Measurements from ENCODE around the gene F2.
"Not testable (repeated sequence)": the region's sequence is repeated elsewhere in the genome, so short reads cannot be mapped to it uniquely, and the experiment has no call there.

The F2 gene

GRCh38 chr11:46686886-46687795 lies 31.9 kb upstream of the F2 start:
- no peak for DNase-seq (ENCODE audit: low read depth)

GRCh38 chr11:46690702-46691101 lies 28.3 kb upstream of the F2 start:
- no peak for DNase-seq (ENCODE audit: low read depth)

- DNase-seq (ENCODE audit: low read depth), result no peak
Measured at GRCh38 chr11:46692450-46692849, 26.6 kb upstream of the F2 start.

- no peak for DNase-seq (ENCODE audit: low read depth)
Measured at GRCh38 chr11:46693597-46694012, 25.4 kb upstream of the F2 start.

DNA sequence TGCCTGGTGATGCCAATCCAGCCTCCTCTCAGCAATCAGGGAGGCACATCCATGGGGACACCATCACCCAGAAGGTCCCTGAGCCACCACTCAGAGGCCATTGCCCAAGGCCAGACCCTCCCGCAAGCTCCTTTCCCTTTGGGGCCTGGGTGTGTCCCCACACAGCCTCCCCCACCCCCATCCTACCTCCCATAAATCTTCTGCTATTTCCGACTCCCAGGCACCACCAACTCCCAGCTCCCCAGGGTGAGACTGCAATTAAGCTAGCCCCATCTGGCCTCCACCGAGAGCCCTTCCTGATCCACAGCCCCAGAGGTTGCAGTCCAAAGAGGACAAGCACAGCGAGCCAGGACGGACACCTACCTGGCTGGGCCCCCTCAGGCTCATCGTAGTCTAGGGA lies 24.9 kb upstream of the F2 start:
- DNase-seq (ENCODE audit: low read depth), result no peak

DNA sequence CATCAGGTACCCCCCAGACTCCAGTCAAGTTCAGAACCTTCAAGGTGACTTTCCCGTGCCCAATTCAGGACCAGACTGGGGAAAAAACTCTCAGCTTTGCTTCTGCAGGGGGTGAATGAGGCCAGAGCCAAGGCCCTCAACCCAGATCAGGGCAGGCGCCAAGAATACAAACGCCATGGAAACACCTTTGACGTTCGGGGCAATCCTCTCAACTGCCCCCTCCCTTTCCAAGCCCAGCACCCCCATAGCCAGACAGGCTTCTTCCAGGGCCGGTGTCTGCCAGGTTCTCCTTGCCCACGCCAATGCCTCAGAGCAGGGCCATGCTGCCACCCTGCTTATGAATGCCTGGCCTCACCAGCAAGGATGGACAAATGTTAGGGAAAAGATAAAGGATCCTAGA lies 24.4 kb upstream of the F2 start:
- DNase-seq (ENCODE audit: low read depth), result no peak

- DNase-seq (ENCODE audit: low read depth), result no peak
Measured at GRCh38 chr11:46695345-46696211, 23.4 kb upstream of the F2 start.

GRCh38 chr11:46696212-46696558 lies 22.8 kb upstream of the F2 start:
- DNase-seq (ENCODE audit: low read depth), result no peak

DNA sequence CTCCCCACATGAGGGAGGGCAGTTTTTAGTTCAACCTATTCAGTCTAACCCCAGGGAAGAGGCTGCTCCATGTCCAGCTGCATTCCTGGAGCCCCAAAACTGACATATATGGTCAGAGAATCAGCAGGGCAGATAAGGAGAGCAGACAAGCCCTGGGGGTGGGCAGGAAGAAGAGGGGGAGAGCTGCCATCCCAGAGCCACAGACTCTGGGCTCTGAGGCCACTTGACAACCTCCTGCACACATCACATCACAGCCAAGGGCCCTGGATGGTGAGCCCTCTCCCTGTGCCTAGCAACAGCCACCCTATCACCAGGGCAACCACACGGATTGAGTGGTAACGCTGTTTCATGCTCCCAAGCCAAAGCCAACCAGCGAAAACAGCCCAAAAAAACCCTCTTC lies 21.7 kb upstream of the F2 start:
- no peak for DNase-seq (ENCODE audit: low read depth)

GRCh38 chr11:46697723-46698122 lies 21.3 kb upstream of the F2 start:
- no peak for DNase-seq (ENCODE audit: low read depth)

DNA sequence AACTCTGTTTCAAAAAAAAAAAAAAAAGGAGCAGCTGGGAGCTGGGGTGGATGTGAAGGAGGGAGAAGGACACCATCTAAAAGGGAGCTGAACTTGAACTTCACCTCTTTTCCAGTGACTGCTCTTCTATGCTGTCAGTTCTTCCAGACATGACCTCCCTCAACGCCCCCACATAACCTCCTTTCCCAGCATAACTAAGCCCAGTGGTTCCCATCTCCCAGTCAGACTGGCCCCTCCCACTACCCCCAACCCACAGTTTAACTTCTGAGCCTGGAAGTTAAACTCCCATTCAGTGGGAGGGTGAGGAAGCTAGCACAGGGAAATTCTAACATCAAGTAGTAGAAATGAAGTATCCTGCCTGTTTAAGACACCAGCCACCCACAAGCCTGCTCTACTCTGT lies 20.4 kb upstream of the F2 start:
- DNase-seq (ENCODE audit: low read depth), result no peak

- DNase-seq (ENCODE audit: low read depth), result peak; percentile 99
Measured at GRCh38 chr11:46700241-46701077, 18.6 kb upstream of the F2 start, which contains the start of the genes ARHGAP1 and ZNF408. ARHGAP1 (minus strand) TSS chr11:46700619; CDS start chr11:46696107, 4,512 bp downstream. ZNF408 (plus strand) TSS chr11:46701031; CDS start chr11:46701048, 17 bp downstream.

DNA sequence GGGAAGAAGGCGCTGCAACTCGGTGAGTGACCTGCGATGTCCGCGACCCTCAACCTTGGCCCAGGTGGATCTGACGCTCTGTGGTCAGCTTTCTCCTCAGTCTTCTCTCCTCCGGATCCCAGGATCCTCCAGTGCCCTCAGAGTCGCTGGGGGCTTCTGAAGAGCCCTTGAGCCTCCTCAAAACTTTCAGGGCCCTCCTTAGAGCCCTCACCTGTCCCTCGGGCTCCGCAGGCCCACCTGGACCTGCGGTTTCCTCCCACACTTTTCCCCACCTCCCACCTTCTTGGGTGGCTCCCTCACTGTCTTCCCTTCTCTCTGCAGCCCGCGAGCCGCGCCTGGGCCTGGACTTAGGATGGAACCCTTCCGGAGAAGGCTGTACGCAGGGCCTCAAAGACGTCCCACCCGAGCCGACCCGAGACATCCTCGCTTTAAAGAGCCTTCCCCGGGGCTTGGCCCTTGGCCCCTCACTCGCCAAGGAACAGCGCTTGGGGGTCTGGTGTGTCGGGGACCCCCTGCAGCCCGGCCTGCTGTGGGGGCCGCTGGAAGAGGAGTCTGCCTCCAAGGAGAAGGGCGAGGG lies 17.8 kb upstream of the F2 start:
- DNase-seq (ENCODE audit: low read depth), result no peak

DNA sequence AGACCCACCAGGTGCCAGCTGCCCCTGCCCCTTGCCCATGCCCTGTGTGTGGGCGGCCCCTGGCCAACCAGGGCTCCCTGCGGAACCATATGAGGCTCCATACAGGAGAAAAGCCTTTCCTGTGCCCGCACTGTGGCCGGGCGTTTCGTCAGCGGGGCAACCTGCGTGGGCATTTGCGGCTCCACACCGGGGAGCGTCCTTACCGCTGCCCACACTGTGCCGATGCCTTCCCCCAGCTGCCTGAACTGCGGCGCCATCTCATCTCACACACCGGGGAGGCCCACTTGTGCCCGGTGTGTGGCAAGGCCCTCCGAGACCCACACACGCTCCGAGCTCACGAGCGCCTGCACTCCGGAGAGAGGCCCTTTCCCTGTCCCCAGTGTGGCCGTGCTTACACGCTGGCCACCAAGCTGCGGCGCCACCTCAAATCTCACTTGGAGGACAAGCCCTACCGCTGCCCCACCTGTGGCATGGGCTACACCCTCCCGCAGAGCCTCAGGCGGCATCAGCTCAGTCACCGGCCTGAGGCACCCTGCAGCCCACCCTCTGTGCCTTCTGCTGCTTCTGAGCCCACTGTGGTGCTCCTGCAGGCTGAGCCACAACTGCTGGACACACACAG lies 13.8 kb upstream of the F2 start:
- DNase-seq (ENCODE audit: low read depth), result no peak

- no peak for DNase-seq (ENCODE audit: low read depth)
Measured at GRCh38 chr11:46706886-46707285, 12.1 kb upstream of the F2 start.

DNA sequence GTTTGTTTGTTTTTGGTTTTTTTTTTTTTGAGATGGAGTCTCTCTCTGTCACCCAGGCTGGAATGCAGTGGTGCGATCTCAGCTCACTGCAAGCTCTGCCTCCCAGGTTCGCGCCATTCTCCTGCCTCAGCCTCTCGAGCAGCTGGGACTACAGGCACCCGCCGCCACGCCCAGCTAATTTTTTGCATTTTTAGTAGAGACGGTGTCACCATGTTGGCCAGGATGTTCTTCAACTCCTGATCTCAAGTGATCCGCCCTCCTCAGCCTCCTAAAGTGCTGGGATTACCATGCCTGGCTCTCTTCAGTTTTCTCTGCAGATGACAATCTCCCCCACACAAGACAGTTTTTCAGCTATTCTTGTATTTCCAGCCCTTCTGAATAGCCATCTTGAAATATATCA lies 9.7 kb upstream of the F2 start:
- not testable (repeated sequence) for DNase-seq (ENCODE audit: low read depth)

DNA sequence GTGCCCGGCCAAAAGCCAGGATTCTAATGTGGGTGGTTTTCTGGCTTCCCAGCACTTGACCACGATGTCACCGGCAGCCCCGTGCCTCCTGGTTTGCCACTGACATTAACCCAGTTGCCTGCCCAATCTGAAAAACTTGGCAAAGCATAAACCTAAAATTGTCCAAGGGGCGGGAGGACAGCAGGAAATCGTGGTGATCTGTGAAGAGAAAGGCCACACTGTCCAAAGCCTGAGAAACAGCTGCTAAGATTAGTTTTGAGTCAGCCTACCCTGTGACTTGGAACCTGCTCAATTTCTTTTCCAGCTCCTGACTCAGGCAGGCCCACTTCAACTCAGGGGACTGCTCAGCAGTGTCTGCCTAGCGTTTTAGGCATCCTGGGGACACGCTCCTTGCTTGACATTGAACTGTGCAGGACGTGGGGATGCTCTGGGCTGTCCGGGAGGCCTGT lies 8.2 kb upstream of the F2 start:
- DNase-seq (ENCODE audit: low read depth), result no peak

DNA sequence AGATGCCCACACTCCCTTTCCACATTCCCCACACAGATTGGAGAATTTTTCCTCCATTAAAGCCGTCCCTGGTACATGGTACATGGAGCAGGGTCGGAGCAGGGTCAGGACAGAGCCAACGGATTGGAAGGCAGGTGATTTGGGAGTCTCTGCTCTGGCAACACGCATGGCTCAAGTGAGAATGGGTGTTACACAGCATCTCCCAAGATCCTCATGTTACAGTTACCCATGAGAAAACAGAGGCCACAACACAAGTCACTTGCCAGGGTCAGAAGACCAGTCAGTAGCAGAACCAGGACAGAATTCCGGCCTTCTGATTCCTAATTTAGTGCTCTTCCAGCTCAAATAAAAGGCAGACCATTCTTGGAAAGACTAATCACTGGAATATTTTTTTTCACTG lies 7.7 kb upstream of the F2 start:
- DNase-seq (ENCODE audit: low read depth), result no peak

GRCh38 chr11:46712874-46713576 lies 6.0 kb upstream of the F2 start:
- no peak for DNase-seq (ENCODE audit: low read depth)

DNA sequence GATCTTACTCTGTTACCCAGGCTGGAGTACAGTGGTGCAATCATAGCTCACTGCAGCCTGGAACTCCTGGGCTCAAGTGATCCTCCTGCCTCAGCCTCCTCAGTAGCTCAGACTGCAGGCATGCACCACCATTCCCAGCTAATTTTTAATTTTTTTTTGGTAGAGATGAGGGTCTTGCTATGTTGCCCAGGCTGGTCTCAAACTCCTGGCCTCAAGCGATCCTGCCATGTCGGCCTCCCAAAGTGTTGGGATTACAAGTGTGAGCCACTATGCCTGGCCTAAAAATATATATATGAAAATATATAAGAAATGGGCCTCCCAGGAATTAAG lies 1.2 kb upstream of the F2 start:
- DNase-seq (ENCODE audit: low read depth), result not testable (repeated sequence)
